K562 (cell line): ENCODE data around the gene PLP2. TPM values are rescaled to one million over a fixed set of nuclear protein-coding genes. Genes with fewer than 3 reads are reported as not detected.

ENCODE experiments used
- ATF7 ChIP-seq: fragments of 450-650 bp; IDR thresholded peaks from 2 replicates; pipeline ENCODE4 v1.7.1; 2014; ENCODE audit warnings: mild to moderate bottlenecking, moderate library complexity
- C11orf30 ChIP-seq: fragments of 450-650 bp; IDR thresholded peaks from 2 replicates; pipeline ENCODE4 v1.6.1; 2016; ENCODE audit warnings: low read depth, mild to moderate bottlenecking
- CBX2 ChIP-seq: fragments of 200-600 bp; sonication (generic); IDR thresholded peaks from one replicate; pipeline ENCODE4 v1.6.1; 2012; ENCODE audit warnings: mild to moderate bottlenecking, low read length, inconsistent platforms; ENCODE audit not compliant: insufficient read depth, poor library complexity, severe bottlenecking
- CCNT2 ChIP-seq: IDR thresholded peaks from 2 replicates; pipeline ENCODE4 v1.6.1; 2011; ENCODE audit warnings: borderline replicate concordance, low read depth, mild to moderate bottlenecking, moderate library complexity, mixed read lengths, low read length; ENCODE audit not compliant: insufficient read length; ENCODE audit errors: extremely low read depth
- DIDO1 ChIP-seq: fragments of 450-650 bp; IDR thresholded peaks from 2 replicates; pipeline ENCODE4 v1.6.1; 2016; ENCODE audit warnings: low read depth, missing biosample characterization, missing genetic modification characterization
- GABPB2 ChIP-seq: fragments of 250-450 bp; sonication (Bioruptor Pico); conservative IDR thresholded peaks from 2 replicates; pipeline ENCODE4 v1.5.1; 2021; ENCODE audit warnings: mild to moderate bottlenecking
- HDAC1 ChIP-seq, 2 experiments: fragments of 450-650 bp; IDR thresholded peaks; 2 replicates each; pipeline ENCODE4 v1.6.1; 2016 to 2017; ENCODE audit warnings: inconsistent platforms in 1 of 2, mild to moderate bottlenecking in 1 of 2, moderate library complexity in 1 of 2
- HDAC2 ChIP-seq: fragments of 450-650 bp; IDR thresholded peaks from 2 replicates; pipeline ENCODE4 v1.6.1; 2016; ENCODE audit warnings: mild to moderate bottlenecking
- HNRNPLL ChIP-seq: fragments of 200-400 bp; formaldehyde crosslinking; IDR thresholded peaks from 2 replicates; pipeline ENCODE4 v1.6.1; 2017; ENCODE audit warnings: low read length, low read depth, mild to moderate bottlenecking; ENCODE audit not compliant: poor library complexity, severe bottlenecking
- KDM5B ChIP-seq: fragments of 200-600 bp; sonication (generic); IDR thresholded peaks from 2 replicates; pipeline ENCODE4 v1.6.1; 2012; ENCODE audit warnings: low read depth, mild to moderate bottlenecking, moderate library complexity, low read length, control low read depth, inconsistent platforms; ENCODE audit not compliant: insufficient replicate concordance
- KHSRP ChIP-seq: fragments of 450-650 bp; IDR thresholded peaks from 2 replicates; pipeline ENCODE4 v1.6.1; 2017
- MAZ ChIP-seq, 2 experiments: fragments of 450-650 bp in 1 of 2; sonication (generic) in 1 of 2; formaldehyde crosslinking; IDR thresholded peaks in 1 of 2; conservative IDR thresholded peaks in 1 of 2; 2 replicates each; pipeline versions ENCODE4 v1.4.0 to v1.5.0; 2020; ENCODE audit warnings: mild to moderate bottlenecking in 1 of 2, missing genetic modification reagents in 1 of 2
- MEIS2 ChIP-seq: fragments of 450-650 bp; IDR thresholded peaks from 2 replicates; pipeline ENCODE4 v1.6.1; 2014; ENCODE audit warnings: mild to moderate bottlenecking; ENCODE audit not compliant: partially characterized antibody
- PBX2 ChIP-seq, 2 experiments: IDR thresholded peaks in 1 of 2; conservative IDR thresholded peaks in 1 of 2; 2 replicates each; pipeline ENCODE4 v1.6.1; 2016; ENCODE audit warnings: low read depth in 2 of 2, mild to moderate bottlenecking in 1 of 2, missing compliant biosample characterization in 1 of 2, missing genetic modification characterization in 1 of 2, moderate library complexity in 1 of 2
- PCBP1 ChIP-seq: fragments of 200-400 bp; formaldehyde crosslinking; IDR thresholded peaks from 2 replicates; pipeline ENCODE4 v1.6.1; 2018; ENCODE audit warnings: mild to moderate bottlenecking, low read depth, low read length; ENCODE audit not compliant: poor library complexity, severe bottlenecking
- PHF8 ChIP-seq: fragments of 200-600 bp; sonication (generic); IDR thresholded peaks from 2 replicates; pipeline ENCODE4 v1.6.1; 2012; ENCODE audit warnings: mixed run types, mild to moderate bottlenecking, inconsistent platforms, low read length, moderate library complexity, borderline replicate concordance
- POLR2A ChIP-seq: fragments of 450-650 bp; conservative IDR thresholded peaks from 2 replicates; pipeline ENCODE4 v1.6.1; 2016
- POLR2G ChIP-seq: fragments of 200-400 bp; formaldehyde crosslinking; IDR thresholded peaks from 2 replicates; pipeline ENCODE4 v1.6.1; 2017; ENCODE audit warnings: low read depth, mild to moderate bottlenecking, antibody characterized with exemption, low read length, moderate library complexity
- RB1 ChIP-seq: fragments of 450-650 bp; IDR thresholded peaks from 2 replicates; pipeline ENCODE4 v1.6.1; 2017; ENCODE audit warnings: low read depth, mild to moderate bottlenecking
- SIN3A ChIP-seq, 2 experiments: fragments of 150-350 bp in 1 of 2; IDR thresholded peaks; 2 replicates each; pipeline ENCODE4 v1.6.1; 2011 to 2016; ENCODE audit warnings: borderline replicate concordance in 2 of 2, low read depth in 2 of 2, low read length in 2 of 2, mild to moderate bottlenecking in 2 of 2, moderate library complexity in 2 of 2; ENCODE audit not compliant: control insufficient read depth in 1 of 2
- SIRT6 ChIP-seq: IDR thresholded peaks from one replicate; pipeline ENCODE4 v1.6.1; 2012; ENCODE audit warnings: low read depth, mild to moderate bottlenecking, control low read depth, inconsistent platforms, low read length, moderate library complexity
- SNRNP70 ChIP-seq: fragments of 200-400 bp; formaldehyde crosslinking; optimal IDR thresholded peaks from 2 replicates; pipeline ENCODE3; 2017; ENCODE audit warnings: low read depth, low read length
- SP1 ChIP-seq: sonication (generic); formaldehyde crosslinking; IDR thresholded peaks from 2 replicates; pipeline ENCODE4 v1.8.1; 2022; ENCODE audit warnings: mild to moderate bottlenecking, missing genetic modification reagents
- TBP ChIP-seq: optimal IDR thresholded peaks from 2 replicates; pipeline ENCODE3; 2011; ENCODE audit warnings: low read depth, low read length, improper control_type of control experiment
- XRCC4 ChIP-seq: IDR thresholded peaks from one replicate; pipeline ENCODE4 v1.6.1; 2011; ENCODE audit not compliant: insufficient read depth, insufficient read length; ENCODE audit errors: extremely low read depth
- polyA plus RNA-seq, 8 experiments: library from polyadenylated mRNA; depleted of rRNA in 4 of 8; stranded (reverse) in 5 of 8; unstranded in 3 of 8; fragments of >200 nt; fragmentation: Nextera tagmentation in 2 of 8; fragmentation: Illumina TruSeq in 1 of 8; extraction: Ambion mirVana in 2 of 8; extraction: Trizol in 1 of 8; gene quantifications; 2 replicates each; pipeline versions ENCODE4 v1.2.1 to v1.2.3, GENCODE V29; 2011 to 2014; ENCODE audit warnings: inconsistent platforms in 1 of 8, missing spikeins in 1 of 8
- total RNA-seq, 7 experiments: library from RNA; depleted of rRNA in 6 of 7; stranded (reverse); fragments of >200 nt in 6 of 7; fragmentation: Illumina TruSeq in 2 of 7; extraction: Trizol in 2 of 7; gene quantifications; 2 replicates each; pipeline versions ENCODE4 v1.2.1 to v1.2.3, GENCODE V29; 2011 to 2021; ENCODE audit warnings: low replicate concordance in 1 of 7

PLP2 gene
- total and polyA plus RNA-seq, 9 of the 15 experiments (the other 6 are each of a cell fraction or from before 2014, with no cell fraction given) = 34.7 to 236 (median 112) TPM

- TF ChIP-seq CCNT2 (peak; percentile 19), POLR2A (peak; percentile 62), GABPB2 (CRISPR knock-in tag) (no peak), ATF7 (peak; percentile 36; the same call in 1 of the 2 replicates), HNRNPLL (peak; percentile 58), SNRNP70 (no peak), TBP (peak; percentile 60), SIRT6 (no peak), KDM5B (peak; percentile 17), PCBP1 (no peak), MAZ (CRISPR knock-in tag; conservative IDR thresholded peaks at IDR 0.05 in 1 of 2, IDR thresholded peaks at IDR 0.05 in 1 of 2) (peak in 1 of 2 experiments; percentile 46; a peak in 1 of 4 replicates), C11orf30 (no peak), KHSRP (no peak), XRCC4 (no peak), DIDO1 (tag) (no peak), HDAC1 (IDR thresholded peaks at IDR 0.05) (0 out of 4 replicates have a peak, but pooled peaks of 1 of the 2 experiments have one; percentile 4), PHF8 (peak; percentile 28; the same call in 1 of the 2 replicates), SIN3A (IDR thresholded peaks at IDR 0.05; ENCODE audit: borderline replicate concordance in 2 of 2, control insufficient read depth in 1 of 2, low read depth in 2 of 2, low read length in 2 of 2) (peak in 1 of 2 experiments; percentile 32; a peak in 1 of 4 replicates), SP1 (peak; percentile 78), CBX2 (no peak), PBX2 (CRISPR knock-in tag; IDR thresholded peaks at IDR 0.05; ENCODE audit: low read depth) (no peak), PBX2 (tag; conservative IDR thresholded peaks at IDR 0.05; ENCODE audit: low read depth) (no peak), RB1 (0 out of 2 replicates have a peak, but pooled peaks have one; percentile 15), MEIS2 (no peak), HDAC2 (no peak), POLR2G (peak; percentile 78)
These were observed 12.9 kb downstream of the PLP2 start (continued) for GRCh38 chrX:49184294-49185281.
